Coronary artery (tissue), 2 donors: ENCODE results near the gene MICAL3.

Experiments
- DNase-seq: peaks from one replicate; pipeline ENCODE4 v3.0.0-alpha.2; 2017; ENCODE audit warnings: low spot score
- H3K27ac ChIP-seq, 2 donors: fragments of 200-600 bp; sonication (generic); one replicate each; pipeline ENCODE4 v1.5.1; 2016 to 2019
- H3K4me3 ChIP-seq: fragments of 200-600 bp; sonication (generic); 2 replicates; pipeline ENCODE4 v1.5.1; 2016; ENCODE audit warnings: mild to moderate bottlenecking, moderate library complexity
- CTCF ChIP-seq: fragments of 200-600 bp; sonication (generic); IDR thresholded peaks from one replicate; pipeline ENCODE4 v1.5.1; 2019; ENCODE audit warnings: antibody characterized with exemption

Gene MICAL3

DNA sequence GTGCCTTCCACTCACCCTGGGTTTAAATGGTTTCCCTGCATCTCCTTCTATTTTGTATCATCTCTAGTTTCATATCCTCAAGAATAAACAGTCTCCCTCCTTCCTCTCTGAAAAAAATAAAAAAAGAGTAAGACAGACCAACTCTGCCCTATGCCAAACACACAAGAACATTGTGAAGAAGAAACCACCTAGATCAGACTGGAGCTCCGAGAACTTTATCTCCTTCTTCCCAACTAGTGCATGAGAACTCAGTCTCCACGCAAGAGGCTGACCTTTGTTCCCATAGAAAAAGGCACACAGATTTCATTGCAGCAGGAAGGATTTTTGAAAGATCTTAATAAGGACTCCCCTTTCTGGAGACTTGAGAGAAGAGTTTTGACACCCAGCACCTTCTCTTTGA, 44.7 kb upstream of the MICAL3 start:
- peak overlapping the region; percentile 84 for H3K27ac ChIP-seq
- no peak overlapping the region for H3K4me3 ChIP-seq
- no peak for DNase-seq
- no peak for TF ChIP-seq CTCF

DNA sequence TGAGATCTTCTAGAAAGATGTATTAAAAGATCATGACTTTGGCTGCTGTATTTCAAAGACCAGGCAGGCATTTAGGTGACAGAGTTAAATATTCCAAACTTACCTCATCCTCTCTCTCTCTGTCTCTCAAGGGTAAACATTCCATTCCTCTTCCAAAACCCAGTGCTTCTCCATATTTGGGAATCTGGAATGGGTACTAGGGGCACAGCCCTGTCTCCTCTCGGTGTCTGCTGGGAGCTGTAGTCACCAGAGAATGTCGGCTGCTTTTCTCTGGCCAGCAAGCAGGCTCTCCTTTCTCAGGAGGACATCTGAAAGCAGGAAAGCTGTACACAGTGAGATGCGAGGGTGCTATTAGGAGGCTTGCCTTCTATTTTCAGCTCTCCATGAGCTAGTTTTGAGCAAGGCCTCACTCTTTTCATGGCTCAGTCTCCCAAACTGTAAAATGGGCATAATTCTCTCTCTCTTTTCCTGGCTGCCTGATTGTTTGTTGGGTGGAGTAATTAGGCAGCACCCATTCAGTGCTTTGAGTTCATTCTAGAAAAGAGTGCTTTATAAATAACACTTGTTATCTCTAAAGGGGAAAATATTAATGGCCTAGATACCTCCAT, 44.1 kb upstream of the MICAL3 start:
- Histone ChIP-seq H3K4me3 (peak overlapping the region; percentile 53), H3K27ac (peak overlapping the region; percentile 84)
- no peak for DNase-seq
- TF ChIP-seq CTCF = no peak

- Histone ChIP-seq H3K4me3 (peak overlapping the region; percentile 53), H3K27ac (peak overlapping the region; percentile 84)
- no peak for DNase-seq
Measured at GRCh38 chr22:18067548-18068341, 43.4 kb upstream of the MICAL3 start.

DNA sequence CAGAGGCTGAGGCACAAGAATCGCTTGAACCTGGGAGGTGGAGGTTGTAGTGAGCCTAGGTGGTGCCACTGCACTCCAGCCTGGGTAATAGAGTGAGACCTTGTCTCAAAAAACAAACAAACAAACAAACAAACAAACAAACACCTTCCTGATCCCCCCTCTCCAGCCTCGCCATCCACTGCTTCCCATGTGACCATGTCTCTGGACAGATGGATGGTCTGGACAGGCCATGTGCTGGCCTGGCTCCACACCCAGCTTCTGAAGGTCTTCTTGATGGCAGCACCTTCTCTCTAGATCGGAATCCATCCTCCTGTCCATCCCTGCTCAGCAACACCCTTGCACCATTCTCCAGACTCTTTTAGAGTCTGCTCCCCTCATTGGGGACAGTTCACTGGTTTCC, 42.8 kb upstream of the MICAL3 start:
- no peak for TF ChIP-seq CTCF
- peak overlapping the region; percentile 84 for H3K27ac ChIP-seq
- no peak for DNase-seq
- H3K4me3 ChIP-seq = peak overlapping the region; percentile 53

More at GRCh38 chr22:18067548-18068341, 43.4 kb upstream of the MICAL3 start:
- no peak for TF ChIP-seq CTCF

GRCh38 chr22:18066181-18066859, 42.0 kb upstream of the MICAL3 start:
- DNase-seq = no peak
- Histone ChIP-seq H3K27ac (peak overlapping the region in 1 of 2 donors; percentile 84), H3K4me3 (no peak overlapping the region)
- no peak for TF ChIP-seq CTCF

DNA sequence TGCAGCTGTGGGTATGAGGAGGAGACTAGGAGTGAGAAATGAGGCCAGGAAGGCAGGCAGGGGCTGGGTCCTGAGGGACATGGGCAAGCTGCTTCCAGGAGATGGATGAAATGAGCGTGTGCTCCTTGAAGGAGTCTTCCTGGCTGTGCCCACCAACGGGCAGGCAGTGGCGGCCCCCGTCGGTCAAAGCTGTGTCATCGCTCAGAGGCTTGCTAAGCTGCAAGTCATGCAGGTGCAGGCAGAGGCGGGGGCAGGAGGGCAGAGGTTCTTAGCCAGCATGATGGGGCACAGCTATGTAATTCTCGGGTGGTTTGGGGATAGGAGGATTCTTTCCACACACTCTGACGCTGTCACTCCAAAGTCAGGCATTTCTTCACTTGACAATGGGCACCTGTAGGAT, 40.9 kb upstream of the MICAL3 start:
- no peak for TF ChIP-seq CTCF
- H3K4me3 ChIP-seq = no peak overlapping the region
- H3K27ac ChIP-seq = no peak overlapping the region
- no peak for DNase-seq
